Type B pancreatic cell (in vitro differentiated cells): ENCODE measurements around the gene PRR30. TPM values are rescaled to one million over a fixed set of nuclear protein-coding genes. Genes with fewer than 3 reads are reported as not detected.

Experiments
- DNase-seq: peaks from one replicate; pipeline ENCODE4 v3.0.0; 2021; ENCODE audit warnings: mixed read lengths; ENCODE audit not compliant: unreplicated experiment; ENCODE audit errors: extremely low spot score
- H3K27ac Mint-ChIP-seq: 2 replicates; pipeline ENCODE4 v1.8.0; 2021; ENCODE audit warnings: mild to moderate bottlenecking, mixed read lengths
- H3K27me3 Mint-ChIP-seq: 2 replicates; pipeline ENCODE4 v1.8.0; 2021; ENCODE audit warnings: mixed read lengths
- H3K36me3 Mint-ChIP-seq: 2 replicates; pipeline ENCODE4 v1.8.0; 2021; ENCODE audit warnings: mixed read lengths
- H3K4me1 Mint-ChIP-seq: one replicate; pipeline ENCODE4 v1.8.0; 2021; ENCODE audit warnings: mixed read lengths; ENCODE audit not compliant: unreplicated experiment
- H3K4me3 Mint-ChIP-seq: 2 replicates; pipeline ENCODE4 v1.8.0; 2021; ENCODE audit warnings: mild to moderate bottlenecking, mixed read lengths
- H3K9me3 Mint-ChIP-seq: 2 replicates; pipeline ENCODE4 v1.8.0; 2021; ENCODE audit warnings: mixed read lengths
- CTCF ChIP-seq: fragments of 200-600 bp; sonication (generic); conservative IDR thresholded peaks from 2 replicates; pipeline ENCODE4 v1.5.0; 2021; ENCODE audit warnings: antibody characterized with exemption, mild to moderate bottlenecking
- total RNA-seq: library from RNA; stranded (reverse); gene quantifications from 2 replicates; pipeline ENCODE4 v1.2.1, GENCODE V29; 2021; ENCODE audit warnings: low replicate concordance

Gene PRR30
- total RNA-seq, 1 donor from 2014 or later, result not detected

- no peaks in the 10 kb centered on the region for H3K36me3 Mint-ChIP-seq
- DNase-seq, result no peak
- no peaks in the 10 kb centered on the region for H3K4me1 Mint-ChIP-seq
- H3K27me3 Mint-ChIP-seq, result peaks cover 13% of the 10 kb centered on the region
- no peak for TF ChIP-seq CTCF
- no peak overlapping the region for H3K4me3 Mint-ChIP-seq
- no peaks in the 10 kb centered on the region for H3K9me3 Mint-ChIP-seq
- H3K27ac Mint-ChIP-seq, result no peak overlapping the region
Measured at GRCh38 chr2:27105981-27106380, 33.2 kb downstream of the PRR30 start.

GRCh38 chr2:27102329-27102728 is 36.9 kb downstream of the PRR30 start:
- DNase-seq, result no peak
- Mint-ChIP-seq H3K27me3 (peaks cover 9% of the 10 kb centered on the region), H3K9me3 (no peaks in the 10 kb centered on the region), H3K4me1 (no peaks in the 10 kb centered on the region), H3K4me3 (no peak overlapping the region), H3K36me3 (no peaks in the 10 kb centered on the region), H3K27ac (no peak overlapping the region)
- TF ChIP-seq CTCF, result no peak

- H3K4me3 Mint-ChIP-seq, result no peak overlapping the region
- no peak overlapping the region for H3K27ac Mint-ChIP-seq
- DNase-seq, result no peak
- peaks cover 13% of the 10 kb centered on the region for H3K4me1 Mint-ChIP-seq
- H3K9me3 Mint-ChIP-seq, result no peaks in the 10 kb centered on the region
- H3K27me3 Mint-ChIP-seq, result peaks cover 9% of the 10 kb centered on the region
- no peak for TF ChIP-seq CTCF
- no peaks in the 10 kb centered on the region for H3K36me3 Mint-ChIP-seq
Measured at GRCh38 chr2:27100036-27100435, 39.2 kb downstream of the PRR30 start.

GRCh38 chr2:27099334-27099955 is 39.8 kb downstream of the PRR30 start:
- no peak for TF ChIP-seq CTCF
- H3K9me3 Mint-ChIP-seq, result no peaks in the 10 kb centered on the region
- H3K4me3 Mint-ChIP-seq, result no peak overlapping the region
- no peak for DNase-seq
- no peaks in the 10 kb centered on the region for H3K36me3 Mint-ChIP-seq
- no peak overlapping the region for H3K27ac Mint-ChIP-seq
- H3K4me1 Mint-ChIP-seq, result peaks cover 13% of the 10 kb centered on the region
- H3K27me3 Mint-ChIP-seq, result peaks cover 8% of the 10 kb centered on the region

- Mint-ChIP-seq H3K4me3 (no peak overlapping the region), H3K4me1 (peaks cover 13% of the 10 kb centered on the region), H3K27me3 (peaks cover 3% of the 10 kb centered on the region), H3K36me3 (no peaks in the 10 kb centered on the region), H3K9me3 (no peaks in the 10 kb centered on the region), H3K27ac (no peak overlapping the region)
- no peak for DNase-seq
- TF ChIP-seq CTCF, result no peak
Measured at GRCh38 chr2:27097341-27097740, 41.9 kb downstream of the PRR30 start.
